AG10803 (cell line): ENCODE results near the gene ZFC3H1.
"Not testable (repeated sequence)": the region's sequence is repeated elsewhere in the genome, so short reads cannot be mapped to it uniquely, and the experiment has no call there.

Experiments
- DNase-seq: peaks from one replicate; pipeline ENCODE4 v3.0.0; 2010; ENCODE audit warnings: low read depth
- H3K4me3 ChIP-seq: 2 replicates; pipeline ENCODE4 v1.5.1; 2011; ENCODE audit warnings: mild to moderate bottlenecking, low read length, control low read depth
- CTCF ChIP-seq: conservative IDR thresholded peaks from 2 replicates; pipeline ENCODE4 v1.5.1; 2011; ENCODE audit warnings: mild to moderate bottlenecking, low read length, control low read depth, inconsistent platforms

The ZFC3H1 gene

GRCh38 chr12:71581206-71581605 is 82.4 kb downstream of the ZFC3H1 start:
- TF ChIP-seq CTCF, result no peak
- no peak overlapping the region for H3K4me3 ChIP-seq
- DNase-seq, result no peak

- no peak for TF ChIP-seq CTCF
- no peak for DNase-seq
- no peak overlapping the region for H3K4me3 ChIP-seq
Measured at GRCh38 chr12:71578694-71579258, 84.9 kb downstream of the ZFC3H1 start.

- DNase-seq, result no peak
- no peak for TF ChIP-seq CTCF
- no peak overlapping the region for H3K4me3 ChIP-seq
Measured at GRCh38 chr12:71576496-71576895, 87.2 kb downstream of the ZFC3H1 start.

GRCh38 chr12:71569885-71570284 is 93.8 kb downstream of the ZFC3H1 start:
- not testable (repeated sequence) for DNase-seq, H3K4me3 ChIP-seq

DNA sequence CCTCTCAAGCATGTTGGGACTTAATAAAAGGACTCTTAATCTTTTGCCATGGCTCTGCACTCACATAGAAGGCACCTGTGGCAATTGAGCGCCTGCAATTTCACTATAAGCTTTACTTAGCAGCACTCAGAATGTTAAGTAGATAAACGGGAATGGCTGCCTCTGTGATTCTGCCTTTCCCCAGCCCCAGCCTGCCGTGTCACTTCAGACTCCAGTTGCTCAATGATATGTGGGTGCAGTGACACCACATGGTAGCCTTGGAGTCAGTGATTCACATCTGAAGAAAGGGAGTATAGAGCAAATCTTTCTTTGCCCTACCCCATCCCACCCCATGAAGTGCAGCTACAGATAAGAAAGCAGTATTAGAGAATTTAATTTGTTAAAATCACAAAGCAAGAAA is 96.1 kb downstream of the ZFC3H1 start:
- no peak for DNase-seq
- H3K4me3 ChIP-seq, result no peak overlapping the region
- no peak for TF ChIP-seq CTCF

GRCh38 chr12:71566655-71567054 is 97.0 kb downstream of the ZFC3H1 start:
- H3K4me3 ChIP-seq, result no peak overlapping the region
- no peak for DNase-seq
- no peak for TF ChIP-seq CTCF

- no peak overlapping the region for H3K4me3 ChIP-seq
- TF ChIP-seq CTCF, result no peak
- peak; percentile 40 for DNase-seq
Measured at GRCh38 chr12:71565535-71565934, 98.1 kb downstream of the ZFC3H1 start.
